Liver (tissue), 9 donors: Measurements from ENCODE around the gene OR51E2. TPM values are rescaled to one million over a fixed set of nuclear protein-coding genes. Genes with fewer than 3 reads are reported as not detected.

Experiments used
- DNase-seq: peaks from one replicate; pipeline ENCODE4 v3.0.0-alpha.2; 2017; ENCODE audit warnings: low spot score
- H3K27ac ChIP-seq, 2 donors: one replicate each; pipeline ENCODE4 v1.7.0; 2013; ENCODE audit warnings: inconsistent platforms in 2 of 2, low read length in 2 of 2, control low read depth in 1 of 2, low read depth in 1 of 2, mild to moderate bottlenecking in 1 of 2
- H3K27me3 ChIP-seq, 4 donors: one replicate each; pipeline versions ENCODE4 v1.6.1 to v1.7.0; 2013; ENCODE audit warnings: low read length in 3 of 4, inconsistent platforms in 1 of 4, mild to moderate bottlenecking in 1 of 4, moderate library complexity in 1 of 4; ENCODE audit not compliant: control insufficient read depth in 4 of 4, insufficient read depth in 4 of 4
- H3K36me3 ChIP-seq, 4 donors: one replicate each; pipeline versions ENCODE4 v1.6.1 to v1.7.0; 2013; ENCODE audit warnings: low read length in 3 of 4, mild to moderate bottlenecking in 3 of 4, low read depth in 1 of 4, moderate library complexity in 1 of 4; ENCODE audit not compliant: control insufficient read depth in 4 of 4, insufficient read depth in 3 of 4
- H3K4me1 ChIP-seq, 4 donors: one replicate each; pipeline versions ENCODE4 v1.6.1 to v1.7.0; 2013; ENCODE audit warnings: low read length in 3 of 4, mild to moderate bottlenecking in 3 of 4, moderate library complexity in 1 of 4; ENCODE audit not compliant: control insufficient read depth in 4 of 4, insufficient read depth in 4 of 4
- H3K4me3 ChIP-seq, 3 donors: one replicate each; pipeline versions ENCODE4 v1.6.1 to v1.7.0; 2013; ENCODE audit warnings: low read length in 3 of 3, control low read depth in 1 of 3, low read depth in 1 of 3, mild to moderate bottlenecking in 1 of 3
- H3K9ac ChIP-seq, 2 donors: one replicate each; pipeline ENCODE4 v1.7.0; 2013; ENCODE audit warnings: low read length in 2 of 2, mild to moderate bottlenecking in 2 of 2, moderate library complexity in 2 of 2, control low read depth in 1 of 2, low read depth in 1 of 2
- H3K9me3 ChIP-seq, 4 donors: one replicate each; pipeline versions ENCODE4 v1.6.1 to v1.7.0; 2013; ENCODE audit warnings: low read length in 3 of 4; ENCODE audit not compliant: control insufficient read depth in 4 of 4
- ATF3 ChIP-seq: IDR thresholded peaks from 2 replicates; pipeline ENCODE4 v1.6.1; 2016; ENCODE audit warnings: antibody characterized with exemption
- CTCF ChIP-seq: fragments of 150-350 bp; IDR thresholded peaks from 2 replicates; pipeline ENCODE4 v1.5.1; 2017; ENCODE audit warnings: improper control_type of control experiment, low read depth, low read length; ENCODE audit not compliant: missing input control
- EGR1 ChIP-seq, 2 donors: IDR thresholded peaks; 2 replicates each; pipeline ENCODE4 v1.6.1; 2016 to 2018; ENCODE audit warnings: antibody characterized with exemption in 2 of 2, low read depth in 2 of 2
- FOXA1 ChIP-seq: IDR thresholded peaks from 2 replicates; pipeline ENCODE4 v1.6.1; 2016; ENCODE audit warnings: antibody characterized with exemption
- FOXA2 ChIP-seq: IDR thresholded peaks from 2 replicates; pipeline ENCODE4 v1.6.1; 2016; ENCODE audit warnings: antibody characterized with exemption
- GABPA ChIP-seq, 2 donors: IDR thresholded peaks in 1 of 2; conservative IDR thresholded peaks in 1 of 2; 2 replicates each; pipeline ENCODE4 v1.6.1; 2016; ENCODE audit warnings: antibody characterized with exemption in 2 of 2, mild to moderate bottlenecking in 1 of 2, moderate library complexity in 1 of 2
- HNF4A ChIP-seq, 2 donors: conservative IDR thresholded peaks; 2 replicates each; pipeline ENCODE4 v1.6.1; 2016; ENCODE audit warnings: antibody characterized with exemption in 2 of 2, mild to moderate bottlenecking in 2 of 2
- HNF4G ChIP-seq: IDR thresholded peaks from 2 replicates; pipeline ENCODE4 v1.6.1; 2016; ENCODE audit warnings: antibody characterized with exemption
- JUND ChIP-seq, 2 donors: IDR thresholded peaks; 2 replicates each; pipeline ENCODE4 v1.6.1; 2016; ENCODE audit warnings: antibody characterized with exemption in 2 of 2
- MAX ChIP-seq: IDR thresholded peaks from 2 replicates; pipeline ENCODE4 v1.6.1; 2016; ENCODE audit warnings: antibody characterized with exemption
- NR2F2 ChIP-seq: IDR thresholded peaks from 2 replicates; pipeline ENCODE4 v1.6.1; 2016; ENCODE audit warnings: antibody characterized with exemption
- RAD21 ChIP-seq, 2 donors: IDR thresholded peaks; 2 replicates each; pipeline ENCODE4 v1.6.1; 2016; ENCODE audit warnings: antibody characterized with exemption in 2 of 2, mild to moderate bottlenecking in 2 of 2
- REST ChIP-seq: IDR thresholded peaks from 2 replicates; pipeline ENCODE4 v1.6.1; 2016; ENCODE audit warnings: antibody characterized with exemption, mild to moderate bottlenecking
- RXRA ChIP-seq, 2 donors: IDR thresholded peaks; 2 replicates each; pipeline ENCODE4 v1.6.1; 2017 to 2018; ENCODE audit warnings: antibody characterized with exemption in 2 of 2, mild to moderate bottlenecking in 1 of 2
- SP1 ChIP-seq: IDR thresholded peaks from 2 replicates; pipeline ENCODE4 v1.6.1; 2018; ENCODE audit warnings: antibody characterized with exemption, mild to moderate bottlenecking
- TAF1 ChIP-seq: conservative IDR thresholded peaks from 2 replicates; pipeline ENCODE4 v1.6.1; 2016; ENCODE audit warnings: antibody characterized with exemption, mild to moderate bottlenecking
- YY1 ChIP-seq: IDR thresholded peaks from 2 replicates; pipeline ENCODE4 v1.6.1; 2016; ENCODE audit warnings: antibody characterized with exemption, mild to moderate bottlenecking
- ZBTB33 ChIP-seq: IDR thresholded peaks from 2 replicates; pipeline ENCODE4 v1.6.1; 2016; ENCODE audit warnings: antibody characterized with exemption
- WGBS: extraction: QIAGEN DNeasy Blood & Tissue Kit; methylation state at CpG from one replicate; pipeline ENCODE4 v1.1.7; 2013; 5-methylcytosine and 5-hydroxymethylcytosine counted together
- polyA plus RNA-seq, 2 donors: library from polyadenylated mRNA; stranded (reverse) in 1 of 2; unstranded in 1 of 2; fragments of 200-250 nt in 1 of 2; fragments of >200 nt in 1 of 2; fragmentation: Nextera tagmentation in 1 of 2; extraction: Ambion mirVana in 1 of 2; gene quantifications; one replicate each; pipeline versions ENCODE4 v1.2.1 to v1.2.3, GENCODE V29; 2013 to 2015
- total RNA-seq, 2 donors: library from RNA; depleted of rRNA; stranded (reverse); fragments of >200 nt; gene quantifications; one replicate each; pipeline ENCODE4 v1.2.3, GENCODE V29; 2014
- donor health status: healthy.
- donor health status: healthy.
- donor health status: healthy.
- donor health status: healthy.
- donor health status: healthy.

OR51E2 gene
- total and polyA plus RNA-seq, 4 donors = not detected

- DNase-seq = no peak
- no peak for TF ChIP-seq HNF4A (conservative IDR thresholded peaks at IDR 0.05)
- no peak for TF ChIP-seq RAD21 (IDR thresholded peaks at IDR 0.05)
- TF ChIP-seq MAX = no peak
- no peak for TF ChIP-seq FOXA2
- TF ChIP-seq SP1 = no peak
- no peak for TF ChIP-seq TAF1
- TF ChIP-seq RXRA (IDR thresholded peaks at IDR 0.05) = no peak
- TF ChIP-seq ATF3 = no peak
- TF ChIP-seq CTCF = no peak
- TF ChIP-seq ZBTB33 = no peak
- no peak for TF ChIP-seq FOXA1
- TF ChIP-seq EGR1 (IDR thresholded peaks at IDR 0.05; ENCODE audit: low read depth in 2 of 2) = no peak
- TF ChIP-seq REST = no peak
- TF ChIP-seq HNF4G = no peak
- no peak for TF ChIP-seq YY1
- TF ChIP-seq NR2F2 = no peak
- H3K9me3 ChIP-seq = no peaks in the 10 kb centered on the region
- no peaks in the 10 kb centered on the region for H3K36me3 ChIP-seq
- peaks cover 0 to 16% (median 0%) of the 10 kb centered on the region in 4 donors for H3K27me3 ChIP-seq
- H3K4me3 ChIP-seq = no peak overlapping the region
- no peaks in the 10 kb centered on the region for H3K4me1 ChIP-seq
- 52% methylated on average over 1 of the region's 1 CpG for WGBS
- no peak overlapping the region for H3K27ac ChIP-seq
- H3K9ac ChIP-seq = no peak overlapping the region
These were observed 15.6 kb upstream of the OR51E2 start for GRCh38 chr11:4713241-4713640.

- 70% methylated on average over 8 of the region's 8 CpGs for WGBS
- Histone ChIP-seq H3K9me3 (no peaks in the 10 kb centered on the region), H3K9ac (no peak overlapping the region), H3K36me3 (no peaks in the 10 kb centered on the region), H3K27ac (no peak overlapping the region), H3K4me3 (no peak overlapping the region), H3K4me1 (no peaks in the 10 kb centered on the region), H3K27me3 (peaks cover 0 to 8% (median 0%) of the 10 kb centered on the region in 4 donors)
- no peak for DNase-seq
- TF ChIP-seq TAF1 (no peak), HNF4G (no peak), RXRA (IDR thresholded peaks at IDR 0.05) (no peak), SP1 (no peak), CTCF (no peak), ATF3 (no peak), MAX (no peak), EGR1 (IDR thresholded peaks at IDR 0.05; ENCODE audit: low read depth in 2 of 2) (no peak), NR2F2 (no peak), JUND (IDR thresholded peaks at IDR 0.05) (no peak), FOXA1 (no peak), HNF4A (conservative IDR thresholded peaks at IDR 0.05) (no peak), ZBTB33 (no peak), GABPA (IDR thresholded peaks at IDR 0.05 in 1 of 2, conservative IDR thresholded peaks at IDR 0.05 in 1 of 2) (no peak)
These were observed 7.2 kb upstream of the OR51E2 start for GRCh38 chr11:4704790-4705334.
